ENCODE data around the gene PACS1. TPM values are rescaled to one million over a fixed set of nuclear protein-coding genes. Genes with fewer than 3 reads are reported as not detected.
A peak's percentile ranks its signal among the peaks of the same experiment; 100 is the strongest.

The PACS1 gene
- total and polyA plus RNA-seq, 4 experiments from 2014 or later: 13.7 to 262 (median 177) TPM

DNA sequence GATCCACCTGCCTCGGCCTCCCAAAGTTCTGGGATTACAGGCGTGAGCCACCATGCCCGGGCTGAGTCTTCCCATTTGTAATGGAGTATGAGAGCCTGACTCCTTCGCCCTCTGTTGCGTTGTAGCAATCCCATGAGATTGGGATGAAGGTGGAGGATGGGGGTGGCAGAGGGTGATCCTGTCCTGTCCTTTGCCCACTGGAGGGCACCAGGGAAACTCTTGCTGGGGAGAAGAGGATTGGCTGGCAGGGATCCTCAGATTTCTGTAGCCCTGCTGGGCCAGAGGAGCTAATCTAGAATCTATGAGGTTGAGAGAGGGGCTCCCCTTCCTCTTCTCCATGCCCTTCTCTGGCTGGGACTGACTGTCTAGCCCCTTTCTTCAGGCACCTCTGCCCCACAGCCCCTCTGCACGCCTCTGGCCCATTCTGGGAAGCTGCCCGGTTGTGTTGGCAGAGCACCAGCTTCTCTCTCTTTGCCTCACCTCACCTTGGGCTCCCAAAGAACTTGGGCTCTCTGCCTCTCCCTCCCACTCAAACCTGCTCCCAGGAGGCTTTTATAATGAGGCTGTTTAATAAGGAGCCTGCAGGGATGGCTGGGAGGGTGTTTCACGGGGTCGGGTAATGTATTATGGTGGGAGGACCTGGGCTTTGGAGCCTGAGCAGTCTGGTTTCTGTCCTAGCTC is 34.3 kb upstream of the PACS1 start:
- no peak for DNase-seq
- H3K4me1 ChIP-seq (ENCODE audit: insufficient read depth, low read length): no peaks in the 10 kb centered on the region
- CTCF ChIA-PET (ENCODE audit: partially characterized antibody): interaction anchor here (0.8 to 1.4 kb wide), 5 partner anchors 9 to 151 kb away, joined by 3 to 6 read pairs (median 3); partner anchors contain the start of gene SF3B2
- no peak overlapping the region for H3K27ac Mint-ChIP-seq
- no peaks in the 10 kb centered on the region for H3K4me1 Mint-ChIP-seq
- POLR2A ChIA-PET (ENCODE audit: partially characterized antibody): no interaction called here
- no peaks in the 10 kb centered on the region for H3K27me3 ChIP-seq (ENCODE audit: insufficient read depth, low read length)
- H3K27ac ChIP-seq (ENCODE audit: low read depth, low read length): no peak overlapping the region
- H3K9me3 Mint-ChIP-seq: no peaks in the 10 kb centered on the region
- H3K27me3 Mint-ChIP-seq: peaks cover 0 to 4% of the 10 kb centered on the region in 2 donors
- H3K9me3 ChIP-seq (ENCODE audit: control insufficient read depth in 1 of 2, low read length in 2 of 2): no peaks in the 10 kb centered on the region
- no peak overlapping the region for H3K4me3 Mint-ChIP-seq
- no peak overlapping the region for H3K4me3 ChIP-seq (ENCODE audit: low read length in 2 of 2)
- no peaks in the 10 kb centered on the region for H3K36me3 ChIP-seq (ENCODE audit: insufficient read depth, low read length)
- H3K36me3 Mint-ChIP-seq: no peaks in the 10 kb centered on the region
- intact Hi-C loops (cut with micrococcal nuclease): no loop called here

- CTCF ChIA-PET (ENCODE audit: partially characterized antibody): interaction anchor here (0.8 to 1.4 kb wide), 4 partner anchors 9 to 152 kb away, joined by 3 to 6 read pairs (median 3); partner anchors contain the start of gene SF3B2
- Histone ChIP-seq H3K4me3 (ENCODE audit: low read length in 2 of 2) (no peak overlapping the region), H3K27me3 (ENCODE audit: insufficient read depth, low read length) (no peaks in the 10 kb centered on the region), H3K27ac (ENCODE audit: low read depth, low read length) (no peak overlapping the region), H3K9me3 (ENCODE audit: control insufficient read depth in 1 of 2, low read length in 2 of 2) (no peaks in the 10 kb centered on the region), H3K36me3 (ENCODE audit: insufficient read depth, low read length) (no peaks in the 10 kb centered on the region), H3K4me1 (ENCODE audit: insufficient read depth, low read length) (no peaks in the 10 kb centered on the region)
- Mint-ChIP-seq H3K9me3 (no peaks in the 10 kb centered on the region), H3K4me3 (no peak overlapping the region), H3K4me1 (no peaks in the 10 kb centered on the region), H3K27ac (peak overlapping the region in 1 of 7 donors; percentile 53), H3K36me3 (no peaks in the 10 kb centered on the region), H3K27me3 (peaks cover 0 to 4% of the 10 kb centered on the region in 2 donors)
- POLR2A ChIA-PET (ENCODE audit: partially characterized antibody): no interaction called here
- intact Hi-C loops (cut with micrococcal nuclease): no loop called here
- no peak for DNase-seq
Measured at GRCh38 chr11:66036334-66036710, 33.8 kb upstream of the PACS1 start.

- no peaks in the 10 kb centered on the region for H3K36me3 ChIP-seq (ENCODE audit: insufficient read depth, low read length)
- no peaks in the 10 kb centered on the region for H3K4me1 ChIP-seq (ENCODE audit: insufficient read depth, low read length)
- intact Hi-C loops (cut with micrococcal nuclease): no loop called here
- H3K27ac Mint-ChIP-seq: no peak overlapping the region
- no peak overlapping the region for H3K4me3 Mint-ChIP-seq
- H3K27me3 ChIP-seq (ENCODE audit: insufficient read depth, low read length): no peaks in the 10 kb centered on the region
- H3K27me3 Mint-ChIP-seq: peaks cover 1 to 4% of the 10 kb centered on the region in 2 donors
- no peak overlapping the region for H3K4me3 ChIP-seq (ENCODE audit: low read length in 2 of 2)
- no peaks in the 10 kb centered on the region for H3K36me3 Mint-ChIP-seq
- ChIA-PET POLR2A (ENCODE audit: partially characterized antibody) (no interaction called here), CTCF (ENCODE audit: partially characterized antibody) (interaction anchor here (1.3 to 1.4 kb wide), 2 partner anchors 8 to 15 kb away, joined by 3 to 6 read pairs; no protein-coding TSS in a partner anchor)
- no peak for DNase-seq
- no peaks in the 10 kb centered on the region for H3K9me3 ChIP-seq (ENCODE audit: control insufficient read depth in 1 of 2, low read length in 2 of 2)
- no peaks in the 10 kb centered on the region for H3K4me1 Mint-ChIP-seq
- H3K27ac ChIP-seq (ENCODE audit: low read depth, low read length): no peak overlapping the region
- H3K9me3 Mint-ChIP-seq: no peaks in the 10 kb centered on the region
Measured at GRCh38 chr11:66037327-66037726, 32.7 kb upstream of the PACS1 start.

GRCh38 chr11:66039765-66040164 is 30.3 kb upstream of the PACS1 start:
- Mint-ChIP-seq H3K36me3 (no peaks in the 10 kb centered on the region), H3K4me1 (peaks cover under 1 to 5% (median 3%) of the 10 kb centered on the region in 4 donors), H3K4me3 (no peak overlapping the region), H3K9me3 (no peaks in the 10 kb centered on the region), H3K27ac (no peak overlapping the region), H3K27me3 (peaks cover 1 to 2% of the 10 kb centered on the region in 2 donors)
- Histone ChIP-seq H3K4me3 (ENCODE audit: low read length in 2 of 2) (no peak overlapping the region), H3K4me1 (ENCODE audit: insufficient read depth, low read length) (peaks cover 2% of the 10 kb centered on the region), H3K36me3 (ENCODE audit: insufficient read depth, low read length) (no peaks in the 10 kb centered on the region), H3K9me3 (ENCODE audit: control insufficient read depth in 1 of 2, low read length in 2 of 2) (no peaks in the 10 kb centered on the region), H3K27me3 (ENCODE audit: insufficient read depth, low read length) (no peaks in the 10 kb centered on the region), H3K27ac (ENCODE audit: low read depth, low read length) (no peak overlapping the region)
- ChIA-PET CTCF (ENCODE audit: partially characterized antibody) (interaction anchor here (3.0 kb wide), 1 partner anchor 12 kb away, joined by 11 read pairs; the partner anchor contains the start of gene SF3B2), POLR2A (ENCODE audit: partially characterized antibody) (no interaction called here)
- DNase-seq: no peak
- intact Hi-C loops (cut with micrococcal nuclease): no loop called here

GRCh38 chr11:66042227-66042995 is 27.7 kb upstream of the PACS1 start:
- Histone ChIP-seq H3K36me3 (ENCODE audit: insufficient read depth, low read length) (no peaks in the 10 kb centered on the region), H3K4me3 (ENCODE audit: low read length in 2 of 2) (no peak overlapping the region), H3K27me3 (ENCODE audit: insufficient read depth, low read length) (no peaks in the 10 kb centered on the region), H3K27ac (ENCODE audit: low read depth, low read length) (no peak overlapping the region), H3K4me1 (ENCODE audit: insufficient read depth, low read length) (peaks cover 12% of the 10 kb centered on the region), H3K9me3 (ENCODE audit: control insufficient read depth in 1 of 2, low read length in 2 of 2) (no peaks in the 10 kb centered on the region)
- Mint-ChIP-seq H3K9me3 (no peaks in the 10 kb centered on the region), H3K27ac (no peak overlapping the region), H3K36me3 (no peaks in the 10 kb centered on the region), H3K4me1 (peaks cover 5 to 12% (median 9%) of the 10 kb centered on the region in 4 donors), H3K27me3 (peaks cover 0 to 1% of the 10 kb centered on the region in 2 donors), H3K4me3 (no peak overlapping the region)
- DNase-seq: no peak
- POLR2A ChIA-PET (ENCODE audit: partially characterized antibody): interaction anchor here (1.3 to 2.0 kb wide), 2 partner anchors 10 to 26 kb away, joined by 4 to 8 read pairs; partner anchors contain the start of gene SF3B2
- CTCF ChIA-PET (ENCODE audit: partially characterized antibody): interaction anchor here (0.9 to 4.7 kb wide), 6 partner anchors 9 to 50 kb away, joined by 3 to 29 read pairs (median 4); partner anchors contain the start of genes PACS1 and SF3B2
- intact Hi-C loops (cut with micrococcal nuclease): no loop called here

DNA sequence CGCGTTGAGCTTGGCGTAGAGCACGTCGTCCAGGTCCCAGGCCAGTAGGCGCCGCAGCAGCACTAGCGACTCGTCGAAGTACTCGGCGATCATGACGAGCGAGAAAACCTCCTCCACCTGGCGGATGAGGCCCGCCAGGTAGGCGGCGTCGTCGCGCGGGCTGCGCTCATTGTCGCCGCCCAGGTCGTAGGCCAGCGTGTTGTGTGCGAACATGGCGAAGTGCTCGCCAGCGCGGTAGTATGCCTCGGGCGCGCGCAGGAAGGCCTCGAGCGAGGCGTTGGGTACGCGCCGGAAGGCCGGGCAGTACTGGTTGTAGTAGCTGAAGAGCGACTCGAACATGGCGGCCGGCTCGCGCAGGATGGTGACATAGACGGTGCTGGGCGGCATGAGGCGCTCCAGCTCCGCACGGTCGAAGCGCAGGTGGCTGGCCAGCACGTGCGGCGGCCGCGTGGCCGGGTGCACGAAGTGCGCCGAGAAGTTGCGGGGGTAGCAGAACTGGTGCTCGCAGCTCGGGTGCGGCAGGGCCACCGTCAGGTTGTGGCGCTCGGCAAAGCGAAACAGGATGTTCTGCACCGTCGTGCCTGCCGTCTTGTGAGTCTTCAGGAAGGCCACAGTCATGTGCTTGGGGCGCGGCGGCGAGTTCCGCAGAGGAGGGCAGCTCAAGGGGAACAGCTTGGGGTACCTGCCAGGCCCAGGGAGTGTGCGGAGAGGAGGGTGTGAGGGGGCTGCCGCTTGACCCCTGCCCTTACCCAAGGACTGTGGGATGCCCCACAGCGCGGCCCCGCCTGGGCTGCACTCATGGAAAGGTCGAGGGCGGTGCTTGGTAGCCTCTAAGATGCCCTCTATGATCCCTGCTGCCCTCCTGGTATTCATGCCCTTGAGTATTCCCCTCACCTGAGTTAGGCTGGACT is 26.8 kb upstream of the PACS1 start:
- Histone ChIP-seq H3K4me1 (ENCODE audit: insufficient read depth, low read length) (peaks cover 12% of the 10 kb centered on the region), H3K4me3 (ENCODE audit: low read length in 2 of 2) (no peak overlapping the region)
- DNase-seq: no peak

More for the DNA sequence above, 26.8 kb upstream of the PACS1 start:
- ChIA-PET CTCF (ENCODE audit: partially characterized antibody) (interaction anchor here (0.5 to 4.7 kb wide), 11 partner anchors 8 to 332 kb away, joined by 3 to 39 read pairs (median 13); partner anchors contain the start of genes CST6, KAT5, PACS1 and SF3B2), POLR2A (ENCODE audit: partially characterized antibody) (interaction anchor here (0.6 to 2.0 kb wide), 3 partner anchors 9 to 110 kb away, joined by 3 to 8 read pairs (median 3); partner anchors contain the start of gene SF3B2)
- no peak overlapping the region for H3K27ac Mint-ChIP-seq
- H3K27ac ChIP-seq (ENCODE audit: low read depth, low read length): no peak overlapping the region
- H3K36me3 ChIP-seq (ENCODE audit: insufficient read depth, low read length): no peaks in the 10 kb centered on the region
- H3K4me1 Mint-ChIP-seq: peaks cover 5 to 12% (median 9%) of the 10 kb centered on the region in 4 donors
- intact Hi-C loops (cut with micrococcal nuclease): no loop called here
- no peaks in the 10 kb centered on the region for H3K36me3 Mint-ChIP-seq
- no peaks in the 10 kb centered on the region for H3K9me3 ChIP-seq (ENCODE audit: control insufficient read depth in 1 of 2, low read length in 2 of 2)
- no peak overlapping the region for H3K4me3 Mint-ChIP-seq
- H3K9me3 Mint-ChIP-seq: no peaks in the 10 kb centered on the region
- peaks cover 0 to 1% of the 10 kb centered on the region in 2 donors for H3K27me3 Mint-ChIP-seq
- H3K27me3 ChIP-seq (ENCODE audit: insufficient read depth, low read length): no peaks in the 10 kb centered on the region

Data from CD4-positive, alpha-beta memory T cell (primary cell).